Glomerular visceral epithelial cell (primary cell): Measurements from ENCODE around the gene LHB.
A peak's percentile ranks its signal among the peaks of the same experiment; 100 is the strongest.
"Not testable (repeated sequence)": the region's sequence is repeated elsewhere in the genome, so short reads cannot be mapped to it uniquely, and the experiment has no call there.

Experiments
- DNase-seq: peaks from one replicate; pipeline ENCODE4 v3.0.0-alpha.2; 2016; ENCODE audit errors: extremely low spot score

Gene LHB

GRCh38 chr19:49038111-49038510 lies 21.2 kb upstream of the LHB start:
- DNase-seq, result not testable (repeated sequence)

GRCh38 chr19:49036815-49037214 lies 19.9 kb upstream of the LHB start, which contains the start of gene CGB1:
Gene CGB1, minus strand, starts transcription at chr19:49036895. Its CDS starts 184 bp downstream, at chr19:49036711.
- not testable (repeated sequence) for DNase-seq

GRCh38 chr19:49031642-49032301 lies 14.9 kb upstream of the LHB start, which contains the start of gene CGB2:
Gene CGB2, plus strand, starts transcription at chr19:49031890. Its CDS starts 206 bp downstream, at chr19:49032096.
- not testable (repeated sequence) for DNase-seq

GRCh38 chr19:49030323-49030722 lies 13.4 kb upstream of the LHB start:
- DNase-seq, result not testable (repeated sequence)

GRCh38 chr19:49029749-49030148 lies 12.9 kb upstream of the LHB start:
- peak; percentile 70 for DNase-seq

- DNase-seq, result not testable (repeated sequence)
Measured at GRCh38 chr19:49028686-49029085, 11.8 kb upstream of the LHB start.

GRCh38 chr19:49025599-49025998 lies 8.7 kb upstream of the LHB start:
- DNase-seq, result peak; percentile 47

- DNase-seq, result not testable (repeated sequence)
Measured at GRCh38 chr19:49025088-49025487, 8.2 kb upstream of the LHB start.

- not testable (repeated sequence) for DNase-seq
Measured at GRCh38 chr19:49024233-49024632, 7.3 kb upstream of the LHB start, which contains the start of gene CGB3. Gene CGB3, minus strand, starts transcription at chr19:49024333. Its CDS starts 362 bp downstream, at chr19:49023971.

GRCh38 chr19:49022116-49022515 lies 5.2 kb upstream of the LHB start:
- no peak for DNase-seq

- peak; percentile 83 for DNase-seq
Measured at GRCh38 chr19:49020931-49021895, 4.3 kb upstream of the LHB start.

- peak; percentile 22 for DNase-seq
Measured at GRCh38 chr19:49020342-49020741, 3.5 kb upstream of the LHB start.

GRCh38 chr19:49019242-49019932 lies 2.5 kb upstream of the LHB start:
- peak; percentile 79 for DNase-seq

GRCh38 chr19:49018388-49019241 lies 1.7 kb upstream of the LHB start:
- DNase-seq, result peak; percentile 44

GRCh38 chr19:49017666-49018351 lies 918 bp upstream of the LHB start:
- peak; percentile 75 for DNase-seq

GRCh38 chr19:49016067-49016839 lies 638 bp downstream of the LHB start:
- no peak for DNase-seq

- no peak for DNase-seq
Measured at GRCh38 chr19:49014870-49015255, 2.0 kb downstream of the LHB start.

- no peak for DNase-seq
Measured at GRCh38 chr19:49014123-49014869, 2.6 kb downstream of the LHB start.

- no peak for DNase-seq
Measured at GRCh38 chr19:49011194-49011593, 5.7 kb downstream of the LHB start.
